Epidermal melanocyte (primary cell): ENCODE data around the gene ITGB1BP2.
"Not testable (repeated sequence)": the region's sequence is repeated elsewhere in the genome, so short reads cannot be mapped to it uniquely, and the experiment has no call there.

ENCODE experiments used
- DNase-seq: peaks from one replicate; pipeline ENCODE4 v3.0.0; 2011; ENCODE audit warnings: low spot score; ENCODE audit not compliant: insufficient read length

Gene ITGB1BP2

DNA sequence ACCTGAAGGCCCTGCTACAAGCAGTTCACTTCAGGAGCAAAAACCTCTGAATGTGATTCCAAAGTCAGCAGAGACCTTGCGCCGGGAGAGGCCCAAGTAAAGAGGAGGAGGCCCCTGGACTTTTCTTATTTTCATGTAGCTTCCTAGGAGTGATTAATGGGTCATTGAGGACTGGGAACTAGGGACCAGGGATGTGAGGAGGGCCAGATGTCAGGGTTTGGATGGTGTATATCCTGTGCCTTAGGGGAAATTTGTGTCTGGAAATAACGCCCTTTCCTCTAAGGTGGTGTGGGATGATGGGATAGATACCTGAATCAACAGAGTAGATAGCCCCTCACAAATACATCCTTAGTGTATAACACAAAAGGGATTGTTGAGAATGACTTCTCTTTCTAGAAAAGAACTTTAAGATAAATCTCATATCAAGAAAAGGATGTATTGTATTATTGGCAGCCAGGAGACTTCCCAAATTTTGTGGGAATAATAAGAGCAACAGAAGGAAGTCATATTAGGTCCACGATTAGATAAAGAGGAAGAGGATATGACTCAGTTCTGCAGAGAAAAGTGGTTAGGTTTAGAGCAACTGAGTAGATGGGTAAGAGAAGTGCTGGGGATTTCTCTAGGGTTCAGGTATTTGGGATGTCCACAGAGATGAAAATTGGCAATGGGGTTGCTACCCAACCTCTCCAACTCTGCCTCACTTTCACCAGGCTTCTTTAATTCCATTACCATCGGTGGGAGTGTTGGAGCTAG lies 1.1 kb downstream of the ITGB1BP2 start:
- DNase-seq = no peak

- no peak for DNase-seq
Measured at GRCh38 chrX:71304561-71304960, 3.0 kb downstream of the ITGB1BP2 start.

- no peak for DNase-seq
Measured at GRCh38 chrX:71315917-71316316, 14.4 kb downstream of the ITGB1BP2 start.

GRCh38 chrX:71316959-71317358 lies 15.4 kb downstream of the ITGB1BP2 start:
- not testable (repeated sequence) for DNase-seq

- DNase-seq = no peak
Measured at GRCh38 chrX:71320126-71320525, 18.6 kb downstream of the ITGB1BP2 start.

GRCh38 chrX:71321731-71322130 lies 20.2 kb downstream of the ITGB1BP2 start:
- no peak for DNase-seq

DNA sequence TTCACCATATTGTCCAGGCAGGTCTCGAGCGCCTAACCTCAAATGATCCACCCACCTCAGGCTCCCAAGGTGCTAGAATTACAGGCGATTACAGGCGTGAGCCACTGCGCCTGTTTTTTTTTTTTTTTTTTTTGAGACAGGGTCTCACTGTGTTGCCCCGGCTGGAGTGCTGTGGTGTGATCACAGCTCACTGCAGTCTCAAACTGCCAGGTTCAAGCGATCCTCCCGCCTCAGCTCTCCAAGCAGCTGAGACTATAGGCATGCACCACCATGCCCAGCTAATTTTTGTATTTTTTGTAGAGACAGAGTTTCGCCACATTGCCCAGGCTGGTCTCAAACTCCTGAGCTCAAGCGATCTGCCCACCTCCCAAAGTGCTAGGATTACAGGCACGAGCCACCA lies 22.9 kb downstream of the ITGB1BP2 start:
- not testable (repeated sequence) for DNase-seq

DNA sequence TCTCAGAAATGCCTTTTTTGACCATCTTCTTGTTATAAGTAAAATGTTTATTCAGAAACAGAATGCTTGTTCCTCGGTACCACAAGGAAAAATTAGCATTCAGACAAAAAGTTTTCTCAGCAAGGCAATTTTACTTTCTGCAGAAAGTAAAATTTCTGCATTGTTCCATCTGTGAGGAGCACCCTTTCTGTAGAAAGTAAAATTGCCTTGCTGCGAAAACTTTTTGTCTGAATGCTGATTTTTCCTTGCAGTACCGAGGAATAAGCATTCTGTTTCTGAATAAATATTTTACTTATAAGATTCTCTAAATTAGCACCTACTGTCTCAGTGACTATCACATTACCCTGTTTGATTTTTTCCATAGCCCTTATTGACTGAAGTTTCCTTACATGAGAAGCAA lies 24.8 kb downstream of the ITGB1BP2 start:
- no peak for DNase-seq

- DNase-seq = not testable (repeated sequence)
Measured at GRCh38 chrX:71349151-71349665, 47.7 kb downstream of the ITGB1BP2 start.

DNA sequence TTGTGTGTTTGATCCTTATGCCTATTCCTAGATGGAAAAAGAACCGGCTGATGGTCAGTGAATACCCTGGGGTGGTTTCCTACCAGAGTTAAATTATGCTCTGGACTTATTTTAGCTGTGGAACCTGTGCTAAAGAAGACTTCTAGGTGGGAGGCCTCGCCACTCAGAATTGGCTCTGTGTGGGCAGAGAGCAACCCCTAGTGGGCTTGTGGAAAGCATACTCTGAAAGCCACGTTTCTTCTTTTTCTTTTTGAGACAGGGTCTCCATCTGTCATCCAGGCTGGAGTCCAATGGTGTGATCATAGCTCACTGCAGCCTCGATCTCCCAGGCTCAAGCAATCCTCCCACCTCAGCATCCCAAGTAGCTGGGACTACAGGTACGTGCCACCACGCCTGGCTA lies 48.3 kb downstream of the ITGB1BP2 start:
- DNase-seq = not testable (repeated sequence)

DNA sequence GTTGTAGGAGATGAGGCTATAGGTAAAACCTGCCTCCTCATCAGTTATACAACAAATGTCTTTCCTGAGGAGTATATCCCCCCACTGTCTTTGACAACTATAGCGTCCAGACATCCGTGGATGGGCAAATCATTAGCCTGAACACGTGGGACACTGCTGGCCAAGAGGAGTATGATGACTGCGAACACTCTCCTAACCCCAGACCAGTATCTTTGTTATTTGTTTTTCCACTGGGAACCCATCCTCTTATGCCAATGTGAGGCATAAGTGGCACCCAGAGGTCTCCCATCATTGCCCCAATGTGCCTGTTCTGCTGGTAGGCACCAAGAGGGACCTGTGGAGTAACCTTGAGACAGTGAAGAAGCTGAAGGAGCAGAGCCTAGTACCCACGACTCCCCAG lies 50.9 kb downstream of the ITGB1BP2 start:
- not testable (repeated sequence) for DNase-seq
